Cardiac muscle cell (in vitro differentiated cells and primary cell): ENCODE data around the gene BCAR3. TPM values are rescaled to one million over a fixed set of nuclear protein-coding genes. Genes with fewer than 3 reads are reported as not detected.

ENCODE experiments used
- DNase-seq, 2 donors: peaks; one replicate each; pipeline versions ENCODE4 v3.0.0 to v3.0.0-alpha.2; 2010 to 2017; ENCODE audit warnings: low read depth in 1 of 2, low spot score in 1 of 2
- H3K27ac ChIP-seq: fragments of 200-600 bp; sonication (generic); 2 replicates; pipeline ENCODE4 v1.5.1; 2016
- H3K27me3 ChIP-seq: fragments of 200-600 bp; sonication (generic); 2 replicates; pipeline ENCODE4 v1.6.0; 2016; ENCODE audit warnings: control low read depth
- H3K36me3 ChIP-seq: fragments of 200-600 bp; sonication (generic); 2 replicates; pipeline ENCODE4 v1.5.1; 2016; ENCODE audit warnings: control low read depth
- H3K4me1 ChIP-seq: fragments of 200-600 bp; sonication (generic); 2 replicates; pipeline ENCODE4 v1.8.1; 2017; ENCODE audit warnings: low read depth, mild to moderate bottlenecking, mixed run types
- H3K4me3 ChIP-seq: fragments of 200-600 bp; sonication (generic); 2 replicates; pipeline ENCODE4 v1.5.1; 2016; ENCODE audit warnings: mild to moderate bottlenecking
- H3K9me3 ChIP-seq: fragments of 200-600 bp; sonication (generic); 2 replicates; pipeline ENCODE4 v1.5.1; 2017; ENCODE audit warnings: low read depth, mild to moderate bottlenecking, control low read depth
- CTCF ChIP-seq: IDR thresholded peaks from 2 replicates; pipeline ENCODE4 v1.5.1; 2012; ENCODE audit warnings: low read depth, mild to moderate bottlenecking, low read length
- polyA plus RNA-seq: library from polyadenylated mRNA; unstranded; fragments of >200 nt; fragmentation: Nextera tagmentation; extraction: Ambion mirVana; gene quantifications from 2 replicates; pipeline ENCODE4 v1.2.1, GENCODE V29; 2016
- total RNA-seq: library from RNA; depleted of rRNA; stranded (reverse); fragments of >200 nt; gene quantifications from 2 replicates; pipeline ENCODE4 v1.2.3, GENCODE V29; 2016

Gene BCAR3
- total and polyA plus RNA-seq, 2 experiments from 2014 or later, result 1.5 to 4.5 TPM

GRCh38 chr1:93519199-93519829, 162.3 kb downstream of the BCAR3 start:
- no peak overlapping the region for H3K27ac ChIP-seq
- H3K36me3 ChIP-seq, result no peaks in the 10 kb centered on the region
- no peak for TF ChIP-seq CTCF
- no peaks in the 10 kb centered on the region for H3K4me1 ChIP-seq
- no peaks in the 10 kb centered on the region for H3K27me3 ChIP-seq
- peak in 1 of 2 donors; percentile 47 for DNase-seq
- no peaks in the 10 kb centered on the region for H3K9me3 ChIP-seq
- no peak overlapping the region for H3K4me3 ChIP-seq

DNA sequence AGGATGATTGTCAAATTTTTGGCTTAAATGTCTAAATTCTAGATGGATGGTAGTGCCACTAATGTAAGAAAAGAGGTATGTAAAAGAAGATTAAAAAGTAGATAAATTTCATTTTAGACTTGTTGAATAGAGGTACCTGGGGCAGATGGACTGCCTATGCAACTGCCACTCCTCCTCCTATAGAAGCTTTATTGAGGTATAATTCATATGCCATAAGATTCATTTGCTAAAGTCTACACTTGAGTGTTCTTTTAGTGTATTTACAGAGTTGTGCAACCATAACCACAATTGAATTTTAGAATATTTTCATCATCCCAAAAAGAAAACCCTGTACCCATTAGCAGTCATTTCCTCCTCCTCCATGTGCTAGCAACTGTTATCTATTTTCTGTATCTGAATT, 163.1 kb downstream of the BCAR3 start:
- Histone ChIP-seq H3K4me3 (no peak overlapping the region), H3K27me3 (no peaks in the 10 kb centered on the region), H3K36me3 (no peaks in the 10 kb centered on the region), H3K4me1 (no peaks in the 10 kb centered on the region), H3K27ac (no peak overlapping the region), H3K9me3 (no peaks in the 10 kb centered on the region)
- peak in 1 of 2 donors; percentile 21 for DNase-seq
- no peak for TF ChIP-seq CTCF

DNA sequence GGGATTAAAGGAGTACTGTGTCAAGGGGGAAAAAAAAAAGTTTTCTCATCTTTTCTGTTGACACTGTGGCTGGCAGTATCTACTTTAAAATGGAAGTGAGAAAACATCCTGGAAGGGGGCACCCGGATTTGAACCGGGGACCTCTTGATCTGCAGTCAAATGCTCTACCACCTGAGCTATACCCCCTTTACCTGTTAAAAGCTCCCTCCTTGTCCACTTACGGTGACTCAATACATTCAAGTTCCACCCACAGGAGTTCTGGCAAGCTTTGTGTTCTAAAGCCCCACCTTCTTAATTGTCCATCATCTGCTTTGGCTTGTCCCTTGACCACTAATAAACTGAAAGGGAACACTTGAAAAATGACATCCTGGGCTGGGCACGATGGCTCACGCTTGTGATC, 165.5 kb downstream of the BCAR3 start:
- DNase-seq, result no peak
- H3K9me3 ChIP-seq, result no peaks in the 10 kb centered on the region
- H3K36me3 ChIP-seq, result no peaks in the 10 kb centered on the region
- no peak for TF ChIP-seq CTCF
- H3K27me3 ChIP-seq, result no peaks in the 10 kb centered on the region
- no peaks in the 10 kb centered on the region for H3K4me1 ChIP-seq
- no peak overlapping the region for H3K27ac ChIP-seq
- H3K4me3 ChIP-seq, result no peak overlapping the region

Other genes starting within 250 kb of the BCAR3 start
- 12.5 and 13.8 TPM in 2 replicates for gene FNBP1L, start 233.7 kb downstream of the BCAR3 start, total RNA-seq
- gene FNBP1L, start 233.7 kb downstream of the BCAR3 start, polyA plus RNA-seq, result 12.3 TPM in 2 replicates
- gene DNTTIP2, start 197.4 kb upstream of the BCAR3 start, total RNA-seq, result 10.4 and 13.9 TPM in 2 replicates
- 38.5 and 64.0 TPM in 2 replicates for gene DNTTIP2, start 197.4 kb upstream of the BCAR3 start, polyA plus RNA-seq
- 1.0 and 1.5 TPM in 2 replicates for gene GCLM, start 227.6 kb upstream of the BCAR3 start, total RNA-seq
- gene GCLM, start 227.6 kb upstream of the BCAR3 start, polyA plus RNA-seq, result 5.5 and 11.1 TPM in 2 replicates